NCI-H1436 treated with DMSO at 0.1 percent for 48 hours (cell line): ENCODE results near the gene RNU1-3.
A peak's percentile ranks its signal among the peaks of the same experiment; 100 is the strongest.
"Not testable (repeated sequence)": the region's sequence is repeated elsewhere in the genome, so short reads cannot be mapped to it uniquely, and the experiment has no call there.

Experiments used
- DNase-seq: peaks from one replicate; lab custom pipeline; 2025; lab: John Stamatoyannopoulos, UW

Gene RNU1-3

GRCh38 chr1:16656574-16656973 is 10.2 kb downstream of the RNU1-3 start:
- DNase-seq: not testable (repeated sequence)

DNA sequence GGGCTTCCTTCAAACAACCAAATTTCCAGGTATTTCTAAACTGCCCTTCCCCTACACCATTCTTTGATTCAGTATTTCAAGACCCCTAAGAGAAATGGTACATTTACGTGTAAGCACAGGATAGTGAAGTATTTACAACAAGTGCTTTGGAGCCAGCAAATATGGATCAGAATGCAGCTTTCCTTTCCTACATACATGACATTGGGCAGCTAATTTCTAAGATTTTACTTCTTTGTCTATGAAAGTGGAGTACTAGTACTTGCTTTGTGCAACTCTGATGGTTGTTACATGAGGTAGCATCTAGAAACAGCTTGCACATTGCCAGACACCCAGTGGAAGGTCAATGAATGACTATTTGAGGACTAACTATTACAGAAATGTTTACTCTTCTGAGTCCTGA is 15.2 kb downstream of the RNU1-3 start:
- not testable (repeated sequence) for DNase-seq

GRCh38 chr1:16649960-16650359 is 16.8 kb downstream of the RNU1-3 start:
- DNase-seq: not testable (repeated sequence)

DNA sequence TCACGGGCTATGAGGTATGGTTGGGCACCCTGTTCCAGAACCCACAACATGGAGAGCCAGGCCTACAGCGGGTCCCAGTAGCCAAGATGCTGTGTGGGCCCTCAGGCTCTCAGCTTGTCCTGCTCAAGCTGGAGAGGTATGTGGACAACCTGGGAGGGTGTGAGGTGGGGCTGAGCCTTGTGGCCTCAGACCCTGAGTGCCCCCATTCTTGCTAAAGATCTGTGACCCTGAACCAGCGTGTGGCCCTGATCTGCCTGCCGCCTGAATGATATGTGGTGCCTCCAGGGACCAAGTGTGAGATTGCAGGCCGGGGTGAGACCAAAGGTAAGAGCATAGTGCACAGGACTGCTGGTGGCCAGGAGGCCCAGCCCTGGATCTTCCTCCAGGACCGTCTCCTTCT is 17.4 kb downstream of the RNU1-3 start:
- DNase-seq: not testable (repeated sequence)

GRCh38 chr1:16648756-16649155 is 18.0 kb downstream of the RNU1-3 start:
- not testable (repeated sequence) for DNase-seq

DNA sequence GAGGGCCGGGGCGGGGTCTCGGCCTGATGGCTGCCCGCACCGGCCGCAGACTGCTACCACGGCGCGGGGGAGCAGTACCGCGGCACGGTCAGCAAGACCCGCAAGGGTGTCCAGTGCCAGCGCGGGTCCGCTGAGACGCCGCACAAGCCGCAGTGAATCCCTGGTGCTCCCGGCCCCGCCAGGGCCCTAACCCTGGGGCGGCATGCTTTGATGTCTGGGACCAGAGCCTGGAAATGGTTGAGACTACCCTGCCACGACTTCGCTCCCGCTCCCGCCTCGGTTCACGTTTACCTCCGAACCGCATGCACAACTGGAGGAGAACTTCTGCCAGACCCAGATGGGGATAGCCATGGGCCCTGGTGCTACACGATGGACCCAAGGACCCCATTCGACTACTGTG is 18.5 kb downstream of the RNU1-3 start:
- not testable (repeated sequence) for DNase-seq

DNA sequence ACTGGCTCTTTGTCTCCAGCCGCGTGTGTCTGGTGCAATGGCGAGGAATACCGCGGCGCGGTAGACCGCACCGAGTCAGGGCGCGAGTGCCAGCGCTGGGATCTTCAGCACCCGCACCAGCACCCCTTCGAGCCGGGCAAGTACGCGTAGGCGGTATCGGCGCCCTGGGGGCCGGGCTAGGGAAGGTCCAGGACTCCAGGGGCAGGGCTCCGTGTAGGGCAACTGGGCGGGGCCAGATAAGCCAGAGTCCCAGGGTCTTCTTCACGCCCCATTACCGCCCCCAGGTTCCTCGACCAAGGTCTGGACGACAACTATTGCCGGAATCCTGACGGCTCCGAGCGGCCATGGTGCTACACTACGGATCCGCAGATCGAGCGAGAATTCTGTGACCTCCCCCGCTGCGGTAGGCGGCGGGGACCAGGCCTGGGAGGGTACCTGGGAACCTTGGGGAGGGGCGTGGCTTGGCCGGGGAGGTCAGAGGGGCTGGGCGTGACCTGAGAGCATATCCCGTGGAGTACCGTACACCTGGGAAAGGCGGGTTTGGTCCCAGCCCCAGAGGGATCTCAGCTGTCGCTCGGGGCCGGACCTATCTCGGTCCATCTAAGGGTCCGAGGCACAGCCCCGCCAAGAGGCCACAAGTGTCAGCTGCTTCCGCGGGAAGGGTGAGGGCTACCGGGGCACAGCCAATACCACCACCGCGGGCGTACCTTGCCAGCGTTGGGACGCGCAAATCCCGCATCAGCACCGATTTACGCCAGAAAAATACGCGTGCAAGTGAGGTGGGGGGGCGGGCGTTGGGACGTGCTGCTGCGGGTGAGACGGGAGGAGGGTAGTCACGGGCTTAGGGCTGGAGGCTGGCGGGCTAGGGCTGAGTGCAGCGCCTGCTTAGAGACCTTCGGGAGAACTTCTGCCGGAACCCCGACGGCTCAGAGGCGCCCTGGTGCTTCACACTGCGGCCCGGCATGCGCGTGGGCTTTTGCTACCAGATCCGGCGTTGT is 19.3 kb downstream of the RNU1-3 start:
- DNase-seq: not testable (repeated sequence)

DNA sequence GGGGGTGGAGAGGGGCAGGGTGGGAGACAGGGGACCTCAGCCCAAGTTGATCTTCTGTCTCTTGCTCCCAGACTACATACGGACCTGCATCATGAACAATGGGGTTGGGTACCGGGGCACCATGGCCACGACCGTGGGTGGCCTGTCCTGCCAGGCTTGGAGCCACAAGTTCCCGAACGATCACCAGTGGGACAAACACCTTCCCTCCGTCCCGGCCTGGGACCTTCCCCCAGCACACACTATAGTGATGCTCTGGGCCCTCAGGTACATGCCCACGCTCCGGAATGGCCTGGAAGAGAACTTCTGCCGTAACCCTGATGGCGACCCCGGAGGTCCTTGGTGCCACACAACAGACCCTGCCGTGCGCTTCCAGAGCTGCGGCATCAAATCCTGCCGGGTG is 20.0 kb downstream of the RNU1-3 start:
- DNase-seq: not testable (repeated sequence)

DNA sequence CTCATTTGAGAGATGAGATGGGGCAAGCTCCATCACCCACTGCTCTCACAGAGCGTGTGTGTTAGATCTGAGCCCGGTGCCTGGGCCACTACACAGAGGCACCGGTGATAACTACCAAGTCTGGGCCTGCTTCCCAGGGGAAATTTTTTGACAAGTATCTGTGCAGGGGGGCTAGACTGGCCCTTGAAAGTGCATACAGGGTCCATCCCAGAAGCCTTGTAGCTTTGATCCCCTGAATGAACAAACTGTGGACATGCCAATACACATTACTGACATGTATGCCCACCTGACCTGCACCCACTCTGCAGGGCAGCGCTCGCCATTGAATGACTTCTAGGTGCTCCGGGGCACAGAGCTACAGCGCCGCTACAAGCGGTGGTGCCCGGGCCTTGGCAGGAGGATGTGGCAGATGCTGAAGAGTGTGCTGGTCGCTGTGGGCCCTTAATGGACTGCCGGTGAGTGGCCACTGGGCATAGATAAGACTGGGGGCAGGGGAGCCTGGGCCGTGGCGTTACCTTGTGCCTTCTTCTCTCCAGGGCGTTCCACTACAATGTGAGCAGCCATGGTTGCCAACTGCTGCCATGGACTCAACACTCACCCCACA is 20.6 kb downstream of the RNU1-3 start:
- DNase-seq: not testable (repeated sequence)

DNA sequence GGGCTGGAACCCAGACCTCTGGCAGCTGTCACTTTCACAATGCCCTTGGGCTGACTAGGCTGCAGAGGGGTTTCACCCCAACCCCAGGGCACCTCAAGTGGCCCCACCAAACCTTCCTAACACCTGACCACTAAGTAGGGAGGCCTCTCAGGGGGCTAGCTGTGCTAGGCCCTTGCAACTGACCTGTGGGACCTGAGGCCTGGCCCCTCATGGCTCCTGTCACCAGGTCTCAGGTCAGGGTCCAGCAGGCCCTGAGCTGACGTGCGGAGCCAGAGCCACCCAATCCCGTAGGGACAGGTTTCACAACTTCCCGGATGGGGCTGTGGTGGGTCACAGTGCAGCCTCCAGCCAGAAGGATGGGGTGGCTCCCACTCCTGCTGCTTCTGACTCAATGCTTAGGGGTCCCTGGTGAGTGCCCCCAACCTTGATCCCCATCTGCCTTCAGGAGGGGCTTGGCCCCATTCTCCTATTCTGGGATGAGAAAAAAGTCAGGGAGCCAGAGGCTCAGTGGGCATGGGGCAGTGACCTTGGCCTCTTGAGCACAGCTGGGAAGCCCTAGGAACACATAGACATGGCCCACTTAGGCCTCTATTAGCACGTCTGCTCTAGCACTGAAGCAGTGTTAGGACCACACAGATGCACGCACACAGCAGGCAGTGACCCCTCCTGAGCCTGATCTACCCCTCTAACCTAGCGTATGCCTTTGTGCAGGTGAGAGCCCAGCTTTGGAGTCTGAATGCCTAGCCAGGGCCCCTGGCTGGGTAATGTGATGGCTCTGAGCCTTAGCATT is 21.3 kb downstream of the RNU1-3 start:
- DNase-seq: not testable (repeated sequence)

GRCh38 chr1:16644482-16645270 is 22.1 kb downstream of the RNU1-3 start:
- peak; percentile 68 for DNase-seq

DNA sequence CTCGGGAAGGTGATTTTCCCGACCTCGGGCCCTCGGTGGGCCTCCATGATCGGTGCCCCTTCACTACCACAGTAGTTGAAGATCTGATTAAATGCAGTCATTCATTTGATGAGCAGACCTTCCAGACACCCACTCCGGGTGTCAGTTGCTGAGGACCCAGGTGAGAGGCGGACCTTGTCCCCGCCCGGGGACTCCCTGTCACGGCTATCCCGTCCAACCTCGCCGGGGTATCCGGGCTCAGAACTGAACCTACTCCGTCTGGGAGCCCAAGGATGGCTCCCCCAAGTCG is 22.6 kb downstream of the RNU1-3 start:
- DNase-seq: no peak

DNA sequence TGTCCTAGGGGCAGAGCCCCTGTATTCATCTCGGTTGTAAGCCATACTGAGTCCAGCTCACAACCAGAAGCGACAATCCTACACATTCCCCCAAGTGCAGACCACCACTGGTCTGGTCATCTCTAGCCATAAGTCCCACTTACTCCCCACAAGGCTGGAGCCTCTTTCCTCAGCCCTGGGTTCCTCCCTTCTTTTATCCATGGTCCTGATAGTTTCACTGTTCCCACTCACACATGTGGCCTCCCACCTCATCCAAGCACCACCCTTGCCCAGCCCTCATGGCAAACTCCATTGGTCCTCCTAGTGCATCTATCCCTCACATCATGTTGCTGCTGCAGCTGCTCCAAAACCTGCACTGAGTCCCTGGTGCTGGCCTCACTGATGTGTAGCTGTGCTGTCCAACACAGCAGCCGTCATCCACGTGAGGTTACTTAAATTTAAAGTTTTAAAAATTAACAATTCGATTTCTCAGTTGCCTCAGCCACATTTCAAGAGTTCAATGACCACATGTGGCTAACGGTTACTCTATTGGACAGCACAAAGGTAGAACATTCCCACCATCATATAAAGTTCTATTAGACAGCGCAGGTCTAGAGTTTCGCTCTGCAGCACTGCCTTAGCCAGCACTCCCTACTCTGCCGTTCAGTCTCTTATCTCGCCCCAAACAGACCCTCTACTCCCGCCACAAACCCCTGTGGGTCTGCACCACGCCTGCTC is 23.1 kb downstream of the RNU1-3 start:
- not testable (repeated sequence) for DNase-seq

DNA sequence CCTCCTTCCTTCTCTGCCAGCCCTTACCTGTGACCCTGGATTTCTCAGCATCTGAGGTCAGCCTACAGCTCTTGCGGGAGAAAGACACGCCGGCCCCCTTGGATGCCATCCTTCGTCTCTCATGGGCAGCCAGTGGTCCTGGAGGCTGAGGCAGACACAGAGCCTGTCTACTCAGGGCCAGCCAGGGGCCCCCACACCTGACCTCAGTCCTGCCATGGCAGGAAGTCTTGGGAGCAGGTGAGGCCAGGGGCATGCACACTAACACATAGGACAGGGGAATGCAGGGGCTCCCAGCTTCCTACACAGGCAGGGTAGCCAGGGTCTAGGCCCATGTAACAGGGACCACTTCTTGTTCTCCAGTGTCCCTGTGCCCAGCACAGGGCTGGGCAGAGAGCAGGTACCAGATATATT is 23.7 kb downstream of the RNU1-3 start:
- not testable (repeated sequence) for DNase-seq

GRCh38 chr1:16642025-16642966 is 24.5 kb downstream of the RNU1-3 start:
- not testable (repeated sequence) for DNase-seq

DNA sequence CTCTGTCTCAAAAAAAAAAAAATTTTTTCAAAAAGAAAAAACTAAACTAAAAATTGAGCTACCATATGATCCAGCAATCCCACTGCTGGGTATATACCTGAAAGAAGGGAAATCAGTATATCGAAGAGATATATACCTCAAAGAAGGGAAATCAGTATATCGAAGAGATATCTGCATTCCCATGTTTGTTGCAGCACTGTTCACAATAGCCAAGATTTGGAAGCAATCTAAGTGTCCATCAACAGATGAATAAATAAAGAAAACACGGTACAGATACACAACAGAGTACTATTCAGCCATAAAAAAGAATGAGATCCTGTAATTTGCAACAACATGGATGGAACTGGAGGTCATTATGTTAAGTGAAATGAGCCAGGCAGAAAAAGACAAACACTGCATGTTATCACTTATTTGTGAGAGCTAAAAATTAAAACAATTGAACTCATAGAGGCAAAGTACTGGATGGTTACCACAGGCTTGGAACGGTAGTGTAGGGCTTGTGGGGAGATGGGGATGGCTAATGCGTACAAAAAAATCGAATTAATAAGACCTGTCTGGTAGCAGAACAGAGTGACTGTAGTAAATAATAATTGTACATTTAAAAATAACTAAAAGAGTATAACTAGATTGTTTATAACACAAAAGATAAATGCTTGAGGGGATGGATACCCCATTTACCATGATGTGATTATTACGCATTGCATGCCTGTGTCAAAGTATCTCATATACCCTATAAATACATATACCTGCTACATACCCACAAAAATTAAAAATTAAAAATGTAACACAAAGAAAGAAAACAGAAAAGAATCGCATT is 25.4 kb downstream of the RNU1-3 start:
- DNase-seq: not testable (repeated sequence)

GRCh38 chr1:16639091-16640031 is 27.4 kb downstream of the RNU1-3 start:
- DNase-seq: not testable (repeated sequence)
